GM04504 (cell line): ENCODE data around the gene SP110.
"Not testable (repeated sequence)": the region's sequence is repeated elsewhere in the genome, so short reads cannot be mapped to it uniquely, and the experiment has no call there.

ENCODE experiments used
- DNase-seq: peaks from one replicate; pipeline ENCODE4 v3.0.0-alpha.2; 2012; ENCODE audit warnings: low read depth

The SP110 gene

GRCh38 chr2:230219419-230220331 lies at the start of gene SP110:
TSS of gene SP110 (minus strand) at chr2:230219984. CDS start at chr2:230216927, 3,057 bp downstream.
- DNase-seq = peak; percentile 57

DNA sequence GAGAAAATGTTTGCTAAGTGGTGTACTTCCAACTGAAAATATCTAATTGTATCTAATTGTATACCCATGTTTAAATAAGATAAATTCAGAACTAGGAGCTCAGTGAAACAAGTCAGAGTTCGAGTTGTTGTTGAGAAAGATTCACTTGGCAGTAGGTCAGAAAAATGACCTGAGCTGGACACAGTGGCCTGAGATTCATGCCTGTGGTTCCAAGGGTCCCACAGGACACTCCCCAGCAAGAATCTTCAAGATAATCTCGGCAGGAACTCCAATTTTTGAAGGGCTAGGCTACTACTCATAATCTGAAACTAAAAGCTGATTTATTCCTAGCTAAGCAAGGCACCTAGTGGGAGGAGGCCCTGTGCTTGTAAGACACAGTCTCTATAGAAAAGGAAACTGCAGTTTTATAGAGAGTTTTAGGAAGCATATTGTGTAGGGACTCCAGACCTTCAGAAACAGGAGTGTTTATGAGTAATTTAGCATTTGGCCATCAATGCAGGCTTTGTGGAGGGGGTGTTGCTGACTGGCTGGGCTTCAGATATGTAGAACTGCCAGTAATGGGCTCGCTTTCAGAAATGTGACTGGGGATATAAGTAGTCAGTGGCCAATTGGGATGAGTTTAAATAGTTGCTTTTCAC lies 48.9 kb upstream of the SP110 start:
- no peak for DNase-seq

DNA sequence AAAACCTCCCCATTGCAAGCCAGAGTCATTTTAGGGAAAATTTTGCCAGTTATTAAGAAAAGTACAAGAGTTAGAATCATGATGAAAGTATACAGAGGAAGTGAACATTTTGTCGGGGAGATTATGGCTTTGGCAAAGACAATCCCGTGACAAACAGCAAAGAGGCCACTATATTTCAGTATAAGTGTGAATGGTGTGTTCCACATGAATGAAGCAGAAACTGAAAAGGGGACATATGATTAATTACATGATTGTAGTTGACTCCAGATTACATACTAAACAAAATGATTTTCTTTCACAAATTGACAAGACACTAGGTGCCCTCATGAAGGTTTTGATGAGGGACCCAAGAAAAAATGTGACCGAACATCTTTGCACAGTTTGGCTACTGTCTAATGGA lies 47.8 kb upstream of the SP110 start:
- DNase-seq = no peak

- no peak for DNase-seq
These were observed 47.3 kb upstream of the SP110 start for GRCh38 chr2:230267059-230267458.

- DNase-seq = no peak
These were observed 46.9 kb upstream of the SP110 start for GRCh38 chr2:230266638-230267037.

GRCh38 chr2:230264945-230265344 lies 45.2 kb upstream of the SP110 start:
- not testable (repeated sequence) for DNase-seq

DNA sequence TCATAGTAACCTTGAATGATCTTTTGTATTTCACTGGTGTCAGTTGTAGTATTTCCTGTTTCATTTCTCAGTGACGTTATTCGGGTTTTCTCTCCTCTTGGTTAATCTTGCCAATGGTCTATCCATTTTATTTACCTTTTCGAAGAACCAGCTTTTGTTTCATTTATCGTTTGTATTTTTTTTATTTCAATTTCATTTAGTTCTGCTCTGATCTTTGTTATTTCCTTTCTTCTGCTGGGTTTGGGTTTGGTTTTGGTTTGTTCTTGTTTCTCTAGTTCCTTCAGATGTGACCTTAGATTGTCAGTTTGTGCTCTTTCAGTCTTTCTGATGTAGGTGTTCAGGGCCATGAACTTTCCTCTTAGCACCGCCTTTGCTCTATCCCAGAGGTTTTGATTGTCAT lies 42.5 kb upstream of the SP110 start:
- DNase-seq = no peak

DNA sequence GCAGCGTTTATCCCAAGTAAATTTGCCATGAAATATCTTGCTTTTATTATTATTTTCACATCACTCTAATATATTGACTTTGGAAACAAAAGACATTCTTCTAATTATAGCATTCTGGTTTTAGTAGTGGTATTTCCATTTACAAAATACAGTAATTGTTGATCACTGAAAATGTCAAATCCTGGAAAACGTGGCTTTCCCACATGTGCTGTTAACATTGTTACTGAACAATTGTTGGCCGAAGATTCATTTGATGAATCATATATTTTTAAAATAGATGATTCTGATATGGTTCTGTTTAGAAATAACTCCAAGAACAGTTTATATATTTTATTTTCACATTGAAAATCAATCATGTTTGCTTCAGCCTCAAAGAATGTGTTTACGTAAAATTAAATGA lies 38.7 kb upstream of the SP110 start:
- DNase-seq = no peak

- no peak for DNase-seq
These were observed 37.0 kb upstream of the SP110 start for GRCh38 chr2:230256733-230257332.

DNA sequence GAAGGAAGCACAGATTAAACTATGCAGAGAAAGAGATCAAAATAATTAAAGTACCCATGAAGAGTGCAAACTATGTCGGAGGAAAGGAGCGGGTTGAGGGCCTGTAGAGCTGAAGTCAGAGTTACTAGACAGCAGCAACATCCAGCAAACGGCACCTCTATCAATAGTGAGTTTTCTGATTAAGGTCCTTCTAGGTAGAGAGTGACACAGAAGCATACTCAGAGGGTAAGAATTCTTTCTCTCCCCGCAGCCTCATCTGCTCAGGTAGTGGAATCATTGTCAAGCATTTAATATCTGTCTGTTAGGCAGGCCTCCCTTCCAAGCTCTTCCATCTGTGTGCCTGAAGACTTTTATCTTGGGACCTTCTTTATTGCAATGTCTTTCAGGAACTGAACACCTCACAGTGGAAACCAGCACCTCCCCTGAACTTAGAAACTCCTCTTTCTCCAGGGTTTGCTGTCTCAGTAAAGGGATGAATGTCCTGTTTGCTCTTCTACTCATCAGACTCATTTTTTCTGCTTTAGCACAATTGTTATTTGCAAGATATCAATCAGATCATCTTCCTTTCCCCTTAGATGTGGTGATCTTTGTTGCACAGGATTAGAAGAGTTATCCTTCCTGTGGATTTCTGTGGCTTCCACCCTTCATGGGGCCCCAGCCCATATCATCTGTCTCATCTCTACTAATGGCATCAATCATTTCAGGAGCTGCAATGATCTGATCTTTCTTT lies 34.5 kb upstream of the SP110 start:
- no peak for DNase-seq

GRCh38 chr2:230250231-230250630 lies 30.4 kb upstream of the SP110 start:
- DNase-seq = no peak

- no peak for DNase-seq
These were observed 26.4 kb upstream of the SP110 start for GRCh38 chr2:230246206-230246605.

DNA sequence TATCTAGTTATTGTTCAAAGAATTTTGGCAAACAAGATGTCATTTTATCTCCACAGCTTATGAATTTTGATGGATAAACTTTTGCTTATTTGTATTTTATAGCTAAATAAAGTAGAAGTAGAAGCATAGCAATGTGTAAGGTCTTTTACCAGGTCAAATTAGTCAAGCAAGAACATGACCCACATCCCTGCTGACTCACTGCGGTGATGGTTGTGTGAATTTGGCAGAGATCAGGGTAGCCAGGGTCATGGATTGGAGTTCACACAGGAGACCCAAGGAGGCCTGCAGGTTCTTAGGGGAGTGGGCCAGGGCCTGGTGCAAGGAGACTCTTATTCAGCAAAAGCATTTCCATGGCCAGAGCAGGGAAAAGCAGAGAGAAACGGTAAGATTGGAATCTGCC lies 24.4 kb upstream of the SP110 start:
- DNase-seq = no peak

GRCh38 chr2:230234845-230235244 lies 15.1 kb upstream of the SP110 start:
- no peak for DNase-seq

DNA sequence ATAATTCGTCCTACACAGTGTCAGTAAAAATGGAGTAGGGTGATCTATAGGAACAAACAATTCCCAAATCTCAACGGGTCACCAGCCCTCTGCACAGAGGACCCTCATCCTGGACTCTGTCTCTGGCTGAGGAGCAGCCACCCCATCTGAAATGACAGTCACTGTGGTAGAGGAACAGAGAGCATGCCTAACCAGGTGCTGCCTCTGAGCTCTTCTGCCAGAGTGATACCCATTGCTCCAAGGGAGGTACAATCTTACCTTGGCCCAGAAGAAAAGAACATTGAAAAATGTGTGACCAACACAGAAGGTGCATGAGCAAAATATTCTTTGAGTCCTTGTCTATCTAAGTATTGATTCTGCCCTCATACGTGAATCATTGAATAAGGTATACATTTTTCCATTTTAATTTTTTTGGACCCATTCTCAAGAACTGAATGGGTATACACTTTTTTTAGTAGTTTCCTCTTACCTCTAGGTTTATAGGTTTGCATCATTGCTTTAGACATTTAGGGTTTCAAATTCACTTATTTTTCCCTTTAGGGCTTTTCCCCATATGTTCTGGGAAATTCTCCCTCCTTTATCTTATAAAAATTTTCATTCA lies 14.4 kb upstream of the SP110 start:
- no peak for DNase-seq

DNA sequence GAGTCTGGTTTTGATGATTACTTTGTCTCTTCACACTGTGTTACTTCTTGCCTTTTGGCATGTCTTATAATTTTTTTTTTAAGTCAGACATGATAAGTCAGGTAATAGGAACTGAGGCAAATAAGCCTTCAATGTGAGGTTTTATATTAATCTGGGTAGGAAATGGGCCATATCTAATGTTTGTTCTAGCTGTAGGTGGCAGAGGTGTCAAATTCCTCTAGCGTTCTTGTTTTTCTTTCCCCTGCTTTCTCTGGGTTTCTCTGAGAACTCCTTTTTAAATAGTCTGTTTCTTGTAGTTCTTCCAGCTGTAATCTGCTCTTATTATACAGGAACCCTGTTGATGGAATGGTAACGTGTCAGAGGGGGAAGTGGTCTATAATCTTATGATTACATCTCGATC lies 11.5 kb upstream of the SP110 start:
- no peak for DNase-seq

GRCh38 chr2:230230496-230231200 lies 10.9 kb upstream of the SP110 start:
- no peak for DNase-seq

GRCh38 chr2:230230087-230230486 lies 10.3 kb upstream of the SP110 start:
- DNase-seq = no peak

DNA sequence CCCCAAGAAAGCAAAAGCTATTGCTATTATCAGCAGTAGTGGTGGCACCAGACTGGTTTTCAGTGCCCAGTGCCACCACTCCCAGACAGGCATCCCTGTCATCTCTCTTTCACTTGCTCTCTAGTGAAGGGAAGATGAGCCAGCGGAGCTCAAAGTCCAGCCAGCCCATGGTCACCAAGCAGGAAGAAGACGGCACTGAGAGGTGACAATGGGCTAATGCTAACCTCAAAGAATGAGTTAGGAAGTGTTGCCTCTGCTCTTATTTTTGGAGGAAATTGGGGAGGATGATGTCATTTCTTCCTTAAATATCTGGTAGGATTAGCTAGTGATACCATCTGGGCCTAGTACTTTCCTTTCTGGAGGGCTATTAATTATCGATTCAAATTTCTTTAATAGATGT lies 7.4 kb upstream of the SP110 start:
- DNase-seq = no peak

DNA sequence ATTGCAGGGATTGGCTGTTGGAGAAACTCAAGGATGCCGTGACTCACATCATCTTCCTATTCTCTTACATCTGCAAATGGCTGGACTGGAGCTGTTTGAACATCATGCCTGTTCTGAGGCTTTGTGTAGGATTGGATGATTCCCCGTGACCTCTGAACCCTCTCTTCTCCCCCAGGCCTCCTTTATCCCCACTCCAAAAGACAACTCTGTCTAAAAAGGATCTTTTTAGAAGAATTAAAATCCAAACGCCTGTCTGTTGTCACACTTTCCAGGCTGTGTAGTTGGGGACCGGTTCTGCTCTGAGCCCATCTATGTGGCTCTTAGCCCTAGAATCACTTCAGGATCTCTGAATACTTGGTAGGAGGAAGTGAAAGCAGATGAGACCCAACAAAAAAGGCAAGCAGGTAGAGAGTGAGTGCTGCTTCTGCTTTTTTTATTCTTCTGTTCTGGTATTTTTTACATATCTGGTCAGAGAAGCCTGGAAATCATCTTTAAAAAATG lies 6.3 kb upstream of the SP110 start:
- DNase-seq = no peak

- DNase-seq = no peak
These were observed 5.7 kb upstream of the SP110 start, which contains the start of gene SP140 for GRCh38 chr2:230225486-230225885. TSS of gene SP140 (plus strand) at chr2:230225736. CDS start at chr2:230225845, 109 bp downstream.
